Psoas muscle (tissue), 8 donors: ENCODE measurements around the gene RNF152. TPM values are rescaled to one million over a fixed set of nuclear protein-coding genes. Genes with fewer than 3 reads are reported as not detected.

Experiments used
- ATAC-seq, 4 donors: fragments of 200-7000 bp; cut with Tn5 transposase; one replicate each; pipeline ENCODE4 v1.9.1; 2020; ENCODE audit warnings: moderate library complexity in 3 of 4, mild to moderate bottlenecking in 2 of 4
- DNase-seq, 2 donors: peaks; one replicate each; pipeline ENCODE4 v3.0.0-alpha.2; 2020
- H3K27ac ChIP-seq: fragments of 200-600 bp; one replicate; pipeline ENCODE4 v1.8.0; 2022
- H3K27me3 ChIP-seq, 3 donors: fragments of 200-600 bp in 1 of 3; one replicate each; pipeline versions ENCODE4 v1.6.1 to v1.8.0; 2013 to 2022; ENCODE audit warnings: low read length in 2 of 3, mild to moderate bottlenecking in 2 of 3, moderate library complexity in 1 of 3; ENCODE audit not compliant: insufficient read depth in 3 of 3
- H3K36me3 ChIP-seq, 2 donors: fragments of 200-600 bp in 1 of 2; one replicate each; pipeline versions ENCODE4 v1.6.1 to v1.8.0; 2013 to 2022; ENCODE audit warnings: low read depth in 1 of 2, mild to moderate bottlenecking in 1 of 2, moderate library complexity in 1 of 2; ENCODE audit not compliant: insufficient read depth in 1 of 2
- H3K4me1 ChIP-seq: fragments of 200-600 bp; one replicate; pipeline ENCODE4 v1.8.0; 2022
- H3K4me3 ChIP-seq: fragments of 200-600 bp; one replicate; pipeline ENCODE4 v1.8.0; 2022; ENCODE audit warnings: mild to moderate bottlenecking
- H3K9me3 ChIP-seq: fragments of 200-600 bp; one replicate; pipeline ENCODE4 v1.8.0; 2022
- WGBS, 3 donors: extraction: QIAGEN DNeasy Blood & Tissue Kit; methylation state at CpG; one replicate each; pipeline versions ENCODE4 v1.1.6 to v1.1.7; 2013; 5-methylcytosine and 5-hydroxymethylcytosine counted together
- intact Hi-C, 2 donors: fragments of 100-400 bp; cut with DNase I; formaldehyde crosslinking; loops; one replicate each; pipeline versions ENCODE4 v1.11.0 to v1.14.2; 2022
- polyA plus RNA-seq, 3 donors: library from polyadenylated mRNA; stranded (reverse); fragments of 200-250 nt; gene quantifications; one replicate each; pipeline ENCODE4 v1.2.3, GENCODE V29; 2013
- total RNA-seq, 4 donors: library from RNA; stranded (reverse); fragmentation: NEBNext Ultra II Directional in 2 of 4; extraction: Animal tissue kit (Norgen Biotek cat#: 25700) in 2 of 4; gene quantifications; one replicate each; pipeline versions ENCODE4 v1.2.1 to v1.2.4, GENCODE V29; 2021 to 2023
- TF ChIP-seq, protein P1 (sequence below): fragments of 200-600 bp; IDR thresholded peaks from one replicate; pipeline ENCODE4 v1.8.0; 2022; ENCODE audit warnings: antibody characterized with exemption
- donor health status: healthy with polysubstance abuse.
- donor health status: DM: no; HTN: no; CAD: no; lungs with moderate emphysema.
- donor health status: Bipolar disorder and iron deficiency.
- donor health status: healthy.
- donor health status: DM: yes; HTN: yes; CAD: no.
- donor health status: DM: no; HTN: no; CAD: no.
- donor health status: DM: no; HTN: no; CAD: no.
- donor health status: DM: yes; HTN: yes; CAD: no.

RNF152 gene
- total and polyA plus RNA-seq, 7 donors = 0.48 to 4.0 (median 2.5) TPM

DNA sequence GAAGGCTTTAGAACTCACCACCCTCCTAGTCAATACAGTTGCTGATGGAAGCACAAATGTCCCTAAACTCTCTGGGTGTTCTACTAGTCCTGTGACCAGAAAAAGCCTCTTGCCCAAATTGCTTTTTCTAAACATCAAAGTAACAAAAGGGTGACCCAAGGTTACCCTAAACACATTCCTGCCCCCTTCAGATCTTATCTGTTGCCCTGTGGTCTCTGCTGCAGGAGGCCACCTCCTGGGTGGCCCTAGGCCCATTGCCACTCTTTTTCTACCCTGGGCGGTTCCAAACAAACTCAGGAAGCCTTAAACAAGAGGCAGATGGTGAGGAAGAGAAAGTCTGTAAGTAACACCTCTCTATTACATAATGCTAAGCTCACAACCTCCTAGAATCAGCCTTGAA, 3.3 kb downstream of the RNF152 start:
- 68 to 73% (median 69%) methylated on average over 1 of the region's 1 CpG for WGBS, 3 donors
- intact Hi-C loops = no loop called here
- no peaks in the 10 kb centered on the region for H3K9me3 ChIP-seq
- TF ChIP-seq, protein P1, sequence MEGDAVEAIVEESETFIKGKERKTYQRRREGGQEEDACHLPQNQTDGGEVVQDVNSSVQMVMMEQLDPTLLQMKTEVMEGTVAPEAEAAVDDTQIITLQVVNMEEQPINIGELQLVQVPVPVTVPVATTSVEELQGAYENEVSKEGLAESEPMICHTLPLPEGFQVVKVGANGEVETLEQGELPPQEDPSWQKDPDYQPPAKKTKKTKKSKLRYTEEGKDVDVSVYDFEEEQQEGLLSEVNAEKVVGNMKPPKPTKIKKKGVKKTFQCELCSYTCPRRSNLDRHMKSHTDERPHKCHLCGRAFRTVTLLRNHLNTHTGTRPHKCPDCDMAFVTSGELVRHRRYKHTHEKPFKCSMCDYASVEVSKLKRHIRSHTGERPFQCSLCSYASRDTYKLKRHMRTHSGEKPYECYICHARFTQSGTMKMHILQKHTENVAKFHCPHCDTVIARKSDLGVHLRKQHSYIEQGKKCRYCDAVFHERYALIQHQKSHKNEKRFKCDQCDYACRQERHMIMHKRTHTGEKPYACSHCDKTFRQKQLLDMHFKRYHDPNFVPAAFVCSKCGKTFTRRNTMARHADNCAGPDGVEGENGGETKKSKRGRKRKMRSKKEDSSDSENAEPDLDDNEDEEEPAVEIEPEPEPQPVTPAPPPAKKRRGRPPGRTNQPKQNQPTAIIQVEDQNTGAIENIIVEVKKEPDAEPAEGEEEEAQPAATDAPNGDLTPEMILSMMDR = no peak
- H3K27me3 ChIP-seq = peaks cover 0 to 35% (median 2%) of the 10 kb centered on the region in 3 donors
- H3K36me3 ChIP-seq = no peaks in the 10 kb centered on the region
- H3K27ac ChIP-seq = no peak overlapping the region
- DNase-seq (no peak), ATAC-seq (no peak)
- H3K4me1 ChIP-seq = no peaks in the 10 kb centered on the region
- no peak overlapping the region for H3K4me3 ChIP-seq

DNA sequence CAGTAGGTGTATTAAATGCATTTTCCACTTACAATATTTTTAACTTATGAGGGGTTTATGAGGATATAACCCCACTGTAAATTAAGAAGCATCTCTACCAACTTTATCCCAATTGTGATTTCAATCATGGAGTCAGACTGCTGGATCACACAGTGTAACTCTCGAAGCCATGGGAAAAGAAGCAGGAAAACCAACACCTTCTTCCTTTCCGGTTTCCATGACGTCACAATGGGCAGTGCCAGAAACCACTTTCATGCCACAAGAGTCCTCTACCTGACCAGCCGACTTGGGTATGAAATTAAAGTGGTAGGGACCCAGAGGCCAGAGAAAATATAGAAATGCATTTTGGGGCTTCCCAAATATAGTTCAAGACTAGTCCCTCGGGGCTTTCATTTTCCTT, 4.2 kb downstream of the RNF152 start:
- no peaks in the 10 kb centered on the region for H3K9me3 ChIP-seq
- H3K36me3 ChIP-seq = no peaks in the 10 kb centered on the region
- 70 to 78% (median 75%) methylated on average over 5 of the region's 5 CpGs for WGBS, 3 donors
- peaks cover 0 to 28% (median 0%) of the 10 kb centered on the region in 3 donors for H3K27me3 ChIP-seq
- no peak overlapping the region for H3K4me3 ChIP-seq
- no peak overlapping the region for H3K27ac ChIP-seq
- ATAC-seq = no peak
- TF ChIP-seq, protein P1 = no peak
- H3K4me1 ChIP-seq = no peaks in the 10 kb centered on the region
- intact Hi-C loops = no loop called here
- no peak for DNase-seq

DNA sequence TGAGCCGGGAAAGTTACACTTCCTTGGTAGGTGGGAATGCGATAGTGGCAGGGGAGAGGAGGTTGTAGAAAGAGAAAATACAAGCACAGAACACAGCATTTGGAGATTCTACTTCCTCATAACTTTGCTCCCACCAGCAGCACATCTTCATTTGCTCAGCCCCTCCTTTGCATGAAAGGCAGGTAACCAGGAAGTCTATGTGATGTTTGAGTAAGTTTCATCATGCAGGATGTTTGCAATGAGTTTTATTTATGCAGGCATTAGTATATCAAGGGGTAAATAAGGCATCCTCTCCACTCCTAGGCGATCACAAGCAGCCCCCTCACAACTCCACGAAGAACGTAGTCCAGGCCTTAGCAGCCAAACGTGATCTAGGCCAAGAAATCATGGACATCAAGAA, 5.0 kb downstream of the RNF152 start:
- H3K27ac ChIP-seq = no peak overlapping the region
- H3K4me3 ChIP-seq = no peak overlapping the region
- H3K4me1 ChIP-seq = no peaks in the 10 kb centered on the region
- WGBS, 3 donors = 69 to 91% (median 84%) methylated on average over 6 of the region's 6 CpGs
- no peaks in the 10 kb centered on the region for H3K36me3 ChIP-seq
- intact Hi-C loops = no loop called here
- TF ChIP-seq, protein P1 = no peak
- no peak for DNase-seq
- no peaks in the 10 kb centered on the region for H3K9me3 ChIP-seq
- ATAC-seq = no peak
- peaks cover 0 to 21% (median 0%) of the 10 kb centered on the region in 3 donors for H3K27me3 ChIP-seq

- Histone ChIP-seq H3K4me3 (no peak overlapping the region), H3K27ac (no peak overlapping the region), H3K36me3 (no peaks in the 10 kb centered on the region), H3K27me3 (no peaks in the 10 kb centered on the region), H3K4me1 (no peaks in the 10 kb centered on the region), H3K9me3 (no peaks in the 10 kb centered on the region)
- ATAC-seq (no peak), DNase-seq (no peak)
- TF ChIP-seq, protein P1 = no peak
- WGBS, 3 donors = 86 to 89% (median 87%) methylated on average over 2 of the region's 2 CpGs
- intact Hi-C loops = no loop called here
Observed at GRCh38 chr18:61883547-61883946, 9.3 kb downstream of the RNF152 start.

- 79 to 88% (median 88%) methylated on average over 4 of the region's 4 CpGs for WGBS, 3 donors
- intact Hi-C loops = no loop called here
- Histone ChIP-seq H3K27me3 (no peaks in the 10 kb centered on the region), H3K36me3 (no peaks in the 10 kb centered on the region), H3K27ac (no peak overlapping the region), H3K4me1 (no peaks in the 10 kb centered on the region), H3K4me3 (no peak overlapping the region), H3K9me3 (no peaks in the 10 kb centered on the region)
- TF ChIP-seq, protein P1 = no peak
- DNase-seq (no peak), ATAC-seq (no peak)
Observed at GRCh38 chr18:61882296-61883004, 10.4 kb downstream of the RNF152 start.
